GM12874 (cell line): Measurements from ENCODE around the gene KCNK10.

Source experiments
- CTCF ChIP-seq: IDR thresholded peaks from 2 replicates; pipeline ENCODE4 v1.5.1; 2011; ENCODE audit warnings: low read depth, mild to moderate bottlenecking, control low read depth, low read length, moderate library complexity; ENCODE audit not compliant: insufficient read depth

KCNK10 gene

GRCh38 chr14:88184956-88185355, 138.1 kb downstream of the KCNK10 start:
- no peak for TF ChIP-seq CTCF

GRCh38 chr14:88181072-88181471, 142.0 kb downstream of the KCNK10 start:
- TF ChIP-seq CTCF, result no peak

- TF ChIP-seq CTCF, result no peak
These were observed 143.4 kb downstream of the KCNK10 start for GRCh38 chr14:88179716-88180115.

GRCh38 chr14:88170333-88170732, 152.7 kb downstream of the KCNK10 start:
- TF ChIP-seq CTCF, result no peak

GRCh38 chr14:88168498-88169165, 154.4 kb downstream of the KCNK10 start:
- TF ChIP-seq CTCF, result peak; percentile 87

- no peak for TF ChIP-seq CTCF
These were observed 155.0 kb downstream of the KCNK10 start for GRCh38 chr14:88168025-88168424.

- no peak for TF ChIP-seq CTCF
These were observed 156.5 kb downstream of the KCNK10 start for GRCh38 chr14:88166616-88167015.
